ENCODE measurements around the gene FAH. TPM values are rescaled to one million over a fixed set of nuclear protein-coding genes. Genes with fewer than 3 reads are reported as not detected.

The FAH gene
- total RNA-seq, 1 experiment from 2014 or later: 25.9 TPM

DNA sequence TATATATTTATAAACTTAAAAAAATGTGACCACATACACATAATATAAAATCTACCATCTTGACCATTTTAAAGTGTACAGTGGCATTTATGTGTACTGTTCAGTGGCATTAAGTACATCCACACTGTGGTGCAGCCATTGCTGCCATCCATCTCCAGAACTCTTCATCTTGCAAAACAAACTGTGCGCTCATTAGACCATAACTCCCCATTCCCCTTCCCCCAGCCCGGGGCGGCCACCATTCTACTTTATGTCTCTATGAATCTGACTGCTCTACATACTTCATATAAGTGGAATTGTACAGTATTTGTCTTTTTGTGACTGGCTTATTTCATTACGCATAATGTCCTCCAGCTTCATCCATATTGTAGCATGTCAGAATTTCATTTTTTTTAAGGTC is 51.4 kb downstream of the FAH start:
- H3K36me3 Mint-ChIP-seq (ENCODE audit: insufficient read depth, unreplicated experiment): no peaks in the 10 kb centered on the region
- TF ChIP-seq, protein P1, sequence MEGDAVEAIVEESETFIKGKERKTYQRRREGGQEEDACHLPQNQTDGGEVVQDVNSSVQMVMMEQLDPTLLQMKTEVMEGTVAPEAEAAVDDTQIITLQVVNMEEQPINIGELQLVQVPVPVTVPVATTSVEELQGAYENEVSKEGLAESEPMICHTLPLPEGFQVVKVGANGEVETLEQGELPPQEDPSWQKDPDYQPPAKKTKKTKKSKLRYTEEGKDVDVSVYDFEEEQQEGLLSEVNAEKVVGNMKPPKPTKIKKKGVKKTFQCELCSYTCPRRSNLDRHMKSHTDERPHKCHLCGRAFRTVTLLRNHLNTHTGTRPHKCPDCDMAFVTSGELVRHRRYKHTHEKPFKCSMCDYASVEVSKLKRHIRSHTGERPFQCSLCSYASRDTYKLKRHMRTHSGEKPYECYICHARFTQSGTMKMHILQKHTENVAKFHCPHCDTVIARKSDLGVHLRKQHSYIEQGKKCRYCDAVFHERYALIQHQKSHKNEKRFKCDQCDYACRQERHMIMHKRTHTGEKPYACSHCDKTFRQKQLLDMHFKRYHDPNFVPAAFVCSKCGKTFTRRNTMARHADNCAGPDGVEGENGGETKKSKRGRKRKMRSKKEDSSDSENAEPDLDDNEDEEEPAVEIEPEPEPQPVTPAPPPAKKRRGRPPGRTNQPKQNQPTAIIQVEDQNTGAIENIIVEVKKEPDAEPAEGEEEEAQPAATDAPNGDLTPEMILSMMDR (IDR thresholded peaks at IDR 0.05; ENCODE audit: unreplicated experiment): no peak
- no peaks in the 10 kb centered on the region for H3K9me3 Mint-ChIP-seq (ENCODE audit: low read depth, unreplicated experiment)
- no peak for DNase-seq
- H3K4me1 Mint-ChIP-seq (ENCODE audit: low read depth, unreplicated experiment): peaks cover 5% of the 10 kb centered on the region
- H3K27ac Mint-ChIP-seq (ENCODE audit: unreplicated experiment): no peak overlapping the region
- H3K4me3 Mint-ChIP-seq (ENCODE audit: low read depth, unreplicated experiment): no peak overlapping the region
- H3K27me3 Mint-ChIP-seq (ENCODE audit: unreplicated experiment): peaks cover 51% of the 10 kb centered on the region
- intact Hi-C loops (cut with micrococcal nuclease; ENCODE audit: unreplicated experiment): no loop called here
- no TSS peak for BruUV-seq (replicated peaks)
- CTCF ChIA-PET: interaction anchor here (1.7 kb wide), 1 partner anchor 8 kb away, joined by 5 read pairs; no protein-coding TSS in a partner anchor

- Mint-ChIP-seq H3K27me3 (ENCODE audit: unreplicated experiment) (peaks cover 46% of the 10 kb centered on the region), H3K27ac (ENCODE audit: unreplicated experiment) (no peak overlapping the region), H3K4me1 (ENCODE audit: low read depth, unreplicated experiment) (peaks cover 5% of the 10 kb centered on the region), H3K4me3 (ENCODE audit: low read depth, unreplicated experiment) (no peak overlapping the region), H3K36me3 (ENCODE audit: insufficient read depth, unreplicated experiment) (no peaks in the 10 kb centered on the region), H3K9me3 (ENCODE audit: low read depth, unreplicated experiment) (no peaks in the 10 kb centered on the region)
- intact Hi-C loops (cut with micrococcal nuclease; ENCODE audit: unreplicated experiment): no loop called here
- CTCF ChIA-PET: no interaction called here
- DNase-seq: peak; percentile 16
- TF ChIP-seq, protein P1 (IDR thresholded peaks at IDR 0.05; ENCODE audit: unreplicated experiment): no peak
- BruUV-seq (replicated peaks): no TSS peak
Observed at GRCh38 chr15:80207887-80208286, 55.1 kb downstream of the FAH start.

DNA sequence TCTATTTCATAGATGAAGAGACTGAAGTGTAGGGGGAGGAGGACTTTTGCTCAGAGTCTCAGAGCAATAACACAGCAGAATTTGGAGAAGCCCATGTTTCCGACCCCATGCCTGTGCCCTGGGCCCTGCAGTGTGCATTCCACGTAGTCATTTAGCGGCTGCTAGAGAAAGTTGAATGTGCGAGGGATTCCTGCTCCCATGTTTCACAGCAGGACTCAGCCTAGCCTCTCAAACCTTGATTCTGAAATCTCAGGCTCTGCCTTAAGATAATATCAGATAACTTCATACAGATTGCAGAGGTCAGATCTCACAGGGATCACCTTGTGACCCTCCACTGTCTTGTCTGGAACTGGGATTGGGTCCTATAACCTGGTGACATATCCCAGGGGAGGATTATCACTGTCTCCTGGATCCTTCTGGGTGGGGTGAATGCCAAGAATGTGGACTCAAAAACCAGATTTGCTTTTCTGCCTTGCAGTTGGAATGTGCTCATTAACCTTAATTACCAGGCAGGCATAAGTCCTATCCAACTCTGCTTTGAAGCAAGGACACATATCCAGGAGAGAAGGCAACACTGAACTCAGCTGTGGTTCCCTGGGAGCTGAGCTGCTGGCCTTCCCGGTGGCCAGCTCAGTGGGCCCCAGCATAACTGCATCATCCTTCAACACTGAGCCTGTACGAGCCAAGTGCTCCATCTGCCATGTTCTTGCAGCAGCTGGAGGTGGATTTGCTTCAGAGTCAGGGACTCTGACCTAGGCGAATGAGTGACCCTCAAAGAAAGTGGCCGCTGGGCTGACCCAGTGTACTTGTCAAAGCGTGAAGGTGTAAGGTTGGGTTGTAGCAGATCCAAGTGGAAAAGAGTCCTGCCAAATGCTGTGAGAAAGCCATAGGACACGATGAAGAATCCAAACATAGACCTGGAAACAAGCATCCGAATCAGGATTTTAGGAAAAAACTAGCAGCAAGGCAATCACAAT is 56.2 kb downstream of the FAH start:
- H3K9me3 Mint-ChIP-seq (ENCODE audit: low read depth, unreplicated experiment): peaks cover 5% of the 10 kb centered on the region
- H3K27ac Mint-ChIP-seq (ENCODE audit: unreplicated experiment): no peak overlapping the region
- no peak overlapping the region for H3K4me3 Mint-ChIP-seq (ENCODE audit: low read depth, unreplicated experiment)
- TF ChIP-seq, protein P1 (IDR thresholded peaks at IDR 0.05; ENCODE audit: unreplicated experiment): no peak
- H3K36me3 Mint-ChIP-seq (ENCODE audit: insufficient read depth, unreplicated experiment): no peaks in the 10 kb centered on the region
- intact Hi-C loops (cut with micrococcal nuclease; ENCODE audit: unreplicated experiment): no loop called here
- no TSS peak for BruUV-seq (replicated peaks)
- peaks cover 5% of the 10 kb centered on the region for H3K4me1 Mint-ChIP-seq (ENCODE audit: low read depth, unreplicated experiment)
- no peak for DNase-seq
- peaks cover 57% of the 10 kb centered on the region for H3K27me3 Mint-ChIP-seq (ENCODE audit: unreplicated experiment)
- CTCF ChIA-PET: no interaction called here

DNA sequence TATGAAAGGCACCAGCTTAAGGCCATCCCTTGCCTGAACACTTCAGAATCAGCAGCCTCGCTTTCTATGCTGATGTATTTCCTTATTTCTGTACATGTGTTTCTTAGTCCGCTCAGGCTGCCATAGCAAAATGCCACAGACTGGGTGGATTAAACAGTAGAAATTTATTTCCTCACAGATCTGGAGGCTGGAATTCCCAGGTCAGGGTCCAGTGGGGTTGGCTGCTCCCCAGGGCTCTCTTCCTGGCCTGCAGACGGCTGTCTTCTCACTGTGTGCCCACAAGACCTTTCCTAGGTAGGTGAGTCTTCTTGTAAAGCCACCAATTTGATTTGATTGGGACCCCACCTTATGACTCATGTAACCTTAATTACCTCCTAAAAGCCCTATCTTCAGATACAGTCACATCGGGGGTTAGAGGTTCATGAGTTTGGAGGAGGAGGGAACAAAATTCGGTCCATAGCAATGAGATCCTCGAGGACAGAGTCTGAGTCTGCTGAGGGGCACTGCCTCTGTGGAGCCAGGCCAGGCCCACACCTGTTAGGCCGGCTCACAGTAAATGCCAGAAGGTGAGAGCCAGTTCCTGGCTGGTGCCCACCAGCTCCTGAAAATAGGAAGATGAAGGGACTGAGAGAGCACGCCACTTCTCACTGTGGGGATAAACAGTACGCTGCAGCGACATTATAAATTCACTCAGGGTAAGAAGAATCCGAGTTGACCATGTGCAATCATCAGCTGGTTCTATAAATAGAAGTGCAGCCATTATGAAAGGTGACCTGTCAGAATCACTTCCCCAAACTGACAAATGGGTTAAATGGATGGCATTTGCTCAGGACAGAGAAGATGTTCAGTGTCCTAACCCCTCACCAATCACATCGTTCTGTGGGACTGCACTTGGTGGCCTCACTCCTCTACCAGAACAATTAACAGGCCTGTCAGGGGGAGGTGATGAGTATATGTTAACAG is 58.1 kb downstream of the FAH start:
- DNase-seq: no peak
- Mint-ChIP-seq H3K27me3 (ENCODE audit: unreplicated experiment) (peaks cover 44% of the 10 kb centered on the region), H3K9me3 (ENCODE audit: low read depth, unreplicated experiment) (peaks cover 5% of the 10 kb centered on the region), H3K4me1 (ENCODE audit: low read depth, unreplicated experiment) (peaks cover 5% of the 10 kb centered on the region), H3K27ac (ENCODE audit: unreplicated experiment) (no peak overlapping the region), H3K4me3 (ENCODE audit: low read depth, unreplicated experiment) (no peak overlapping the region), H3K36me3 (ENCODE audit: insufficient read depth, unreplicated experiment) (no peaks in the 10 kb centered on the region)
- intact Hi-C loops (cut with micrococcal nuclease; ENCODE audit: unreplicated experiment): no loop called here
- TF ChIP-seq, protein P1 (IDR thresholded peaks at IDR 0.05; ENCODE audit: unreplicated experiment): no peak
- CTCF ChIA-PET: no interaction called here
- BruUV-seq (replicated peaks): no TSS peak

All from Calu3 (cell line).